Heart right ventricle (tissue), 16 donors: ENCODE results near the gene PRELID2. TPM values are rescaled to one million over a fixed set of nuclear protein-coding genes. Genes with fewer than 3 reads are reported as not detected.

ENCODE experiments used
- ATAC-seq, 8 donors: fragments of 200-7000 bp; cut with Tn5 transposase; one replicate each; pipeline ENCODE4 v1.9.1; 2020; ENCODE audit warnings: mild to moderate bottlenecking in 8 of 8, moderate library complexity in 8 of 8, moderate number of reproducible peaks in 1 of 8
- DNase-seq, 2 donors: peaks; one replicate each; pipeline ENCODE4 v3.0.0-alpha.2; 2020
- H3K27ac ChIP-seq, 10 donors: fragments of 200-600 bp; sonication (generic) in 2 of 10; one replicate each; pipeline versions ENCODE4 v1.5.0 to v1.8.0; 2020 to 2022; ENCODE audit warnings: mild to moderate bottlenecking in 3 of 10
- H3K27me3 ChIP-seq, 7 donors: fragments of 200-600 bp; one replicate each; pipeline ENCODE4 v1.8.0; 2021 to 2022; ENCODE audit warnings: mild to moderate bottlenecking in 2 of 7
- H3K36me3 ChIP-seq, 9 donors: fragments of 200-600 bp; sonication (generic) in 1 of 9; one replicate each; pipeline versions ENCODE4 v1.5.0 to v1.8.0; 2020 to 2022; ENCODE audit warnings: mild to moderate bottlenecking in 2 of 9
- H3K4me1 ChIP-seq, 9 donors: fragments of 200-600 bp; sonication (generic) in 1 of 9; one replicate each; pipeline versions ENCODE4 v1.5.0 to v1.8.0; 2020 to 2022; ENCODE audit warnings: mild to moderate bottlenecking in 4 of 9
- H3K4me3 ChIP-seq, 10 donors: fragments of 200-600 bp; sonication (generic) in 2 of 10; one replicate each; pipeline versions ENCODE4 v1.5.0 to v1.8.0; 2020 to 2022; ENCODE audit warnings: mild to moderate bottlenecking in 7 of 10, moderate library complexity in 2 of 10
- H3K9me3 ChIP-seq, 11 donors: fragments of 200-600 bp in 10 of 11; sonication (generic) in 2 of 11; one replicate each; pipeline versions ENCODE4 v1.5.0 to v1.8.0; 2013 to 2022; ENCODE audit warnings: mild to moderate bottlenecking in 2 of 11, control low read depth in 1 of 11, moderate library complexity in 1 of 11
- WGBS, 2 donors: extraction: QIAGEN DNeasy Blood & Tissue Kit; methylation state at CpG; one replicate each; pipeline ENCODE4 v1.1.7; 2013; ENCODE audit warnings: inconsistent platforms in 1 of 2; 5-methylcytosine and 5-hydroxymethylcytosine counted together
- intact Hi-C, 10 donors: fragments of 100-400 bp; cut with DNase I; formaldehyde crosslinking; loops; one replicate each; pipeline versions ENCODE4 v1.11.1 to v1.14.2; 2022
- polyA plus RNA-seq, 2 donors: library from polyadenylated mRNA; stranded (reverse); fragments of 200-250 nt; gene quantifications; one replicate each; pipeline ENCODE4 v1.2.3, GENCODE V29; 2013
- total RNA-seq, 10 donors: library from RNA; stranded (reverse); fragmentation: NEBNext Ultra II Directional in 3 of 10; extraction: Animal tissue kit (Norgen Biotek cat#: 25700) in 3 of 10; gene quantifications; one replicate each; pipeline versions ENCODE4 v1.2.1 to v1.2.4, GENCODE V29; 2021 to 2023
- TF ChIP-seq, protein P1 (sequence below), 9 donors: fragments of 200-600 bp; sonication (generic) in 2 of 9; IDR thresholded peaks; one replicate each; pipeline versions ENCODE4 v1.5.0 to v1.8.0; 2021 to 2022; ENCODE audit warnings: antibody characterized with exemption in 9 of 9, mild to moderate bottlenecking in 5 of 9, moderate library complexity in 1 of 9
- donor health status: Arrhythmogenic right ventricular cardiomyopathy.
- donor health status: ischemic (EF 13 %, LVEDD 7.1; RV severe dilation, severe dysfunction).
- donor health status: healthy with polysubstance abuse.
- donor health status: DM: no; HTN: yes; CAD: no.
- donor health status: DM: no; HTN: no; CAD: no.
- donor health status: ischemic (EF 25% LVEDD 6.9; RV normal size, moderate dysfunction).
- donor health status: ischemic (EF 25% LVEDD 5.7; RV mildly dilated, moderate dysfunction).
- donor health status: healthy.
- donor health status: DM: yes; HTN: yes; CAD: no.
- donor health status: Ischemic cardiomyopathy.
- donor health status: ischemic (EF 35%, LVEDD 5.7; RV mildly dilated, moderate dysfunction).
- donor health status: nonischemic (EF 11% LVEDD 7.7; RV severe dilation, severe dysfunction).
- donor health status: DM: yes; HTN: yes; CAD: no.
- donor health status: PGD.
- donor health status: ischemic (EF 29% LVEDD 5.4; RV normal size, mild dysfunction).
- donor health status: nonischemic (EF 23%, LVEDD 6.1; RV moderate dilation, normal function).

The PRELID2 gene
- total and polyA plus RNA-seq, 12 donors: 1.2 to 83.7 (median 11.9) TPM

DNA sequence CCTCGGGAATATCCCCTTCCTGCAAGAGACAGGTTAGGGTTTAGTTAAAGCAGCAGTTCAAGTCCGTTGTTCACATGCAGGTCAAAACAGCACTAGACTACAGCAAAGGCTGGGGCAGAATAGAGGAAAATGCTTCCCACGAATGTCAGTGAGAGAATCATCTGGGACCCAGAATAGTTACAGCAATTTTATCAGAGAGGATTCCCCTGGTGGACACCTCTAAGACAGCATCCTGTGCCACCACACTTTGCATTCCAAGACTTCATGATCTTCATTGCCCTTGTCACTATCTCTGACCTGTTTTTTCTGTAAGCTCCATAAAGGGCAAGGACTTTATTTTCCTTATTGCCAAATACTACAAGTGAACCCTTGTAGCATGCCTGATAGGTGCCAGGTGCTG, 24.8 kb upstream of the PRELID2 start:
- H3K36me3 ChIP-seq: no peaks in the 10 kb centered on the region
- intact Hi-C loops: no loop called here
- peaks cover 0 to 18% (median 4%) of the 10 kb centered on the region in 9 donors for H3K4me1 ChIP-seq
- H3K27ac ChIP-seq: no peak overlapping the region
- ATAC-seq (no peak), DNase-seq (no peak)
- no peaks in the 10 kb centered on the region for H3K27me3 ChIP-seq
- no peaks in the 10 kb centered on the region for H3K9me3 ChIP-seq
- TF ChIP-seq, protein P1, sequence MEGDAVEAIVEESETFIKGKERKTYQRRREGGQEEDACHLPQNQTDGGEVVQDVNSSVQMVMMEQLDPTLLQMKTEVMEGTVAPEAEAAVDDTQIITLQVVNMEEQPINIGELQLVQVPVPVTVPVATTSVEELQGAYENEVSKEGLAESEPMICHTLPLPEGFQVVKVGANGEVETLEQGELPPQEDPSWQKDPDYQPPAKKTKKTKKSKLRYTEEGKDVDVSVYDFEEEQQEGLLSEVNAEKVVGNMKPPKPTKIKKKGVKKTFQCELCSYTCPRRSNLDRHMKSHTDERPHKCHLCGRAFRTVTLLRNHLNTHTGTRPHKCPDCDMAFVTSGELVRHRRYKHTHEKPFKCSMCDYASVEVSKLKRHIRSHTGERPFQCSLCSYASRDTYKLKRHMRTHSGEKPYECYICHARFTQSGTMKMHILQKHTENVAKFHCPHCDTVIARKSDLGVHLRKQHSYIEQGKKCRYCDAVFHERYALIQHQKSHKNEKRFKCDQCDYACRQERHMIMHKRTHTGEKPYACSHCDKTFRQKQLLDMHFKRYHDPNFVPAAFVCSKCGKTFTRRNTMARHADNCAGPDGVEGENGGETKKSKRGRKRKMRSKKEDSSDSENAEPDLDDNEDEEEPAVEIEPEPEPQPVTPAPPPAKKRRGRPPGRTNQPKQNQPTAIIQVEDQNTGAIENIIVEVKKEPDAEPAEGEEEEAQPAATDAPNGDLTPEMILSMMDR (IDR thresholded peaks at IDR 0.05): no peak
- 63 to 73% methylated on average over 3 of the region's 3 CpGs for WGBS, 2 donors
- H3K4me3 ChIP-seq: no peak overlapping the region

DNA sequence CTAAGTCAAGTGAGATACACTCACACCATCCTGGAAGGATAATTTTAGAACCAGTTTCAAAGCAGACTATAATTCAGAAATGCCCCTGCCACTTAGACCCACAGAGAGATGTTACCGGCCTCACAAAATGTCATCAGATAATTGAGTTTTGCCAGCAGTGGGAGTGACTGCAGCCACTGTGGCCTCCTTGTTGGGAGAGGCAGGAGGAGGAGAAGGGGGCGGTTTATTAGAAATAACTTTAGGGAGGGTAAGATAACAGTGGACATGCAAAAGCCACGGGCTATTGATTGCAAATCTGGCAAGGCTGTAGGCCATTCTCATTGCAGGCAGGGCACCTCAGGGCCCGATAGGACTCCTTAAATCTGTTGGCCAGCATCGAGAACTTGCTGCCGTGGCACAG, 24.3 kb upstream of the PRELID2 start:
- Histone ChIP-seq H3K27ac (no peak overlapping the region), H3K4me3 (no peak overlapping the region), H3K36me3 (no peaks in the 10 kb centered on the region), H3K9me3 (no peaks in the 10 kb centered on the region), H3K27me3 (no peaks in the 10 kb centered on the region), H3K4me1 (peaks cover 0 to 18% (median 4%) of the 10 kb centered on the region in 9 donors)
- DNase-seq (no peak), ATAC-seq (peak in 2 of 8 donors; percentile 37 to 55)
- intact Hi-C loops: no loop called here
- TF ChIP-seq, protein P1 (IDR thresholded peaks at IDR 0.05): no peak
- WGBS, 2 donors: 61% methylated on average over 6 of the region's 6 CpGs

DNA sequence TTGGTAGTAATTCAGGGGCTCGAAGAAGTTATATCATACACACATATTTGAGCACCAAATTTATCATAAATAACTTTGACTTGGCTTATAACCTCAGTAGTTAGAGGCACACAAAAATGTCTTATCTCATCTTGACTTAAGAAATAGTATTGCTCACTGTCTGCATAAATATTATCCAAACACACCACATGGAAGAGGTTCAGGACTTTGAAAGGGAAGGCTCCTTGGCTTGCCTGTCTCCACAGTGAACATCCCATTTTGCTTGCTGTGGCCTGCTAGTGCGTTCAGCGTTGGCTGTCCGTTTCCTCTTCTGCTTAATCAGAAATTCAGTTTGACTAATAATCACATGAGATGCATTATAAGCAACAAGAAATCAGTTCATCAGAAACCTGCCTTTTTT, 23.8 kb upstream of the PRELID2 start:
- WGBS, 2 donors: 78 to 82% methylated on average over 4 of the region's 4 CpGs
- Histone ChIP-seq H3K9me3 (no peaks in the 10 kb centered on the region), H3K27me3 (no peaks in the 10 kb centered on the region), H3K27ac (no peak overlapping the region), H3K36me3 (no peaks in the 10 kb centered on the region), H3K4me1 (peaks cover 0 to 18% (median 4%) of the 10 kb centered on the region in 9 donors), H3K4me3 (no peak overlapping the region)
- ATAC-seq: no peak
- no peak for DNase-seq
- TF ChIP-seq, protein P1 (IDR thresholded peaks at IDR 0.05): no peak
- intact Hi-C loops: no loop called here

DNA sequence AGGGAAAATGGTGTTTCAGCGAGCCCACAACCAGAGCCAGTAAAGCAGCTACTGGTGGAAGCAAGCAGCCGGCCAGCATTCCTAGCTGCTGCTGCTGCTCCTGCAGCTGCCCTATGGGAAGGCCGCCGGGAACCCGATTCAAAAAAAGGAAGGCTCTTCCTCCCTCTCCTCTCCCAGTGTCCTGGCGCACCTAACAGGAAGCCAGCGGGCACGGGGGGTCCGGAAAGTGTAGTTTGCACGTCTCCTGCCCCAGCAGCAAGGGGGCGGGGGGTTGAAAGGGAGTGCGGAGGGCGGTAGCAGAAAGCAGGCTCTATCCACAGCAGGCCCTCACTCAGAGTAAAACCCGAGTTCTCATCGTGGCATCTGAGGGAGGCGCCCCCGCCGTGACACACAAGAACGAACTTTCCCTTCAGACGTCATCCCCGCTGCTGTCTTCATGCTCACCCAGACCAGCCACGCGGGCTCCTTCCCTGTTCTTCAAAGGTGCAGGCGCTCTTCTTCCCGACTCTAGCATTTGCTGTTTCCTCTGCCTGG, 21.2 kb upstream of the PRELID2 start:
- DNase-seq (peak; percentile 23 to 33), ATAC-seq (peak; percentile 64 to 86 (median 80))
- no peaks in the 10 kb centered on the region for H3K36me3 ChIP-seq
- peak overlapping the region in 9 of 10 donors; percentile 8 to 53 (median 47) for H3K4me3 ChIP-seq
- 4 to 11% methylated on average over 25 of the region's 25 CpGs for WGBS, 2 donors
- peak overlapping the region in 6 of 10 donors; percentile 1 to 48 (median 34) for H3K27ac ChIP-seq
- peaks cover 0 to 18% (median 4%) of the 10 kb centered on the region in 9 donors for H3K4me1 ChIP-seq
- H3K27me3 ChIP-seq: no peaks in the 10 kb centered on the region
- intact Hi-C loops: no loop called here
- no peaks in the 10 kb centered on the region for H3K9me3 ChIP-seq
- TF ChIP-seq, protein P1 (IDR thresholded peaks at IDR 0.05): peak in 2 of 9 donors; percentile 15 to 27
